HCT116 (cell line): ENCODE data around the gene UBQLN4.

Source experiments
- POLR2A ChIP-seq: IDR thresholded peaks from 2 replicates; pipeline ENCODE4 v1.7.0; 2011; ENCODE audit warnings: borderline replicate concordance; ENCODE audit not compliant: insufficient read depth, insufficient read length; ENCODE audit errors: extremely low read depth
- POLR2AphosphoS5 ChIP-seq: IDR thresholded peaks from 2 replicates; pipeline ENCODE4 v1.6.1; 2011; ENCODE audit warnings: mild to moderate bottlenecking, low read depth, low read length, moderate library complexity
- YY1 ChIP-seq: IDR thresholded peaks from 2 replicates; pipeline ENCODE4 v1.6.1; 2011; ENCODE audit warnings: low read length, low read depth, moderate library complexity, mild to moderate bottlenecking; ENCODE audit not compliant: insufficient replicate concordance; ENCODE audit errors: extremely low read depth
- TF ChIP-seq, protein P1 (sequence below): IDR thresholded peaks from 2 replicates; pipeline ENCODE4 v1.6.1; 2011; ENCODE audit warnings: mild to moderate bottlenecking, low read length, moderate library complexity; ENCODE audit not compliant: insufficient replicate concordance; ENCODE audit errors: extremely low read depth
- TF ChIP-seq, protein P2 (sequence below), 3 experiments: fragments of 200-600 bp in 1 of 3; sonication (generic) in 1 of 3; IDR thresholded peaks in 2 of 3; conservative IDR thresholded peaks in 1 of 3; 2 replicates each; pipeline ENCODE4 v1.5.1; 2012 to 2017; ENCODE audit warnings: low read depth in 2 of 3, low read length in 2 of 3, antibody characterized with exemption in 1 of 3, borderline replicate concordance in 1 of 3, control low read depth in 1 of 3, mild to moderate bottlenecking in 1 of 3, mixed read lengths in 1 of 3, mixed run types in 1 of 3, moderate library complexity in 1 of 3; ENCODE audit not compliant: insufficient read depth in 1 of 3

DNA sequence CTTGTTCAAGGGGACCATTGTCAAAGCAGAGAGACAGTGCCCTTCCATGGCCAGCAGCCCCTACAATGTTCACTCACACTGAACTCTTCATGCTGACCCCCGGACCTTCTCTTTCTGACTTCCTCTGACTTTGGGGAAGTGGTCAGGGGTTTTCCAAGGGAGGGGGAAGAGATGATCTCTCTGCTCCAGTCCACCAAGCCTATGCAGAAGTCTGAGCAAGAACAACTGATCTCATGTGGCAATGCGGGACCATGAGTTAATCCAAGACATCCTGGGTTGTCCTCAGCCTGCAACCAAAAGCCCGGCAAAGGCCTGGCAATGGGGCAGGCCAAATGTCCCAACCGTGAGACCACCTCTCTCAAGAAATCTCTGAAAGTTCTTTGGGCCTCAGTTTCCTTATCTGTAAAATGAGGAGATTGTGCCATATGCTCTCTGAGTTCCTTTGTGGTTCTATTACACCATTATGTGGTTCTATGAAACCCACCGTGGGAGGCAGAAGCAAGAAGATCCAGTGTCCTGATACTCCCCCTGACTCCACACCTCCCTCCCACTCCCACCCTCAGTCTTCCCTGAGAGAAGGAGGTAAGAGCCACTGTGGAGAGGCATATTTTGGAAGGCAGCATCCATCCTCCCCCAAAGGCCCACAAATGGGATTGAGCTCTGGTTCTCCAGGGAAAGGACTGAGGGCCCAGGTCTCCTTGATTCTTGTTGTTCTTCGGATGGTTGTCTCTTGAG, 63.4 kb downstream of the UBQLN4 start:
- no peak for TF ChIP-seq POLR2A
- TF ChIP-seq POLR2AphosphoS5, result no peak
- TF ChIP-seq, protein P1, sequence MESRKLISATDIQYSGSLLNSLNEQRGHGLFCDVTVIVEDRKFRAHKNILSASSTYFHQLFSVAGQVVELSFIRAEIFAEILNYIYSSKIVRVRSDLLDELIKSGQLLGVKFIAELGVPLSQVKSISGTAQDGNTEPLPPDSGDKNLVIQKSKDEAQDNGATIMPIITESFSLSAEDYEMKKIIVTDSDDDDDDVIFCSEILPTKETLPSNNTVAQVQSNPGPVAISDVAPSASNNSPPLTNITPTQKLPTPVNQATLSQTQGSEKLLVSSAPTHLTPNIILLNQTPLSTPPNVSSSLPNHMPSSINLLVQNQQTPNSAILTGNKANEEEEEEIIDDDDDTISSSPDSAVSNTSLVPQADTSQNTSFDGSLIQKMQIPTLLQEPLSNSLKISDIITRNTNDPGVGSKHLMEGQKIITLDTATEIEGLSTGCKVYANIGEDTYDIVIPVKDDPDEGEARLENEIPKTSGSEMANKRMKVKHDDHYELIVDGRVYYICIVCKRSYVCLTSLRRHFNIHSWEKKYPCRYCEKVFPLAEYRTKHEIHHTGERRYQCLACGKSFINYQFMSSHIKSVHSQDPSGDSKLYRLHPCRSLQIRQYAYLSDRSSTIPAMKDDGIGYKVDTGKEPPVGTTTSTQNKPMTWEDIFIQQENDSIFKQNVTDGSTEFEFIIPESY, result no peak
- TF ChIP-seq, protein P2, sequence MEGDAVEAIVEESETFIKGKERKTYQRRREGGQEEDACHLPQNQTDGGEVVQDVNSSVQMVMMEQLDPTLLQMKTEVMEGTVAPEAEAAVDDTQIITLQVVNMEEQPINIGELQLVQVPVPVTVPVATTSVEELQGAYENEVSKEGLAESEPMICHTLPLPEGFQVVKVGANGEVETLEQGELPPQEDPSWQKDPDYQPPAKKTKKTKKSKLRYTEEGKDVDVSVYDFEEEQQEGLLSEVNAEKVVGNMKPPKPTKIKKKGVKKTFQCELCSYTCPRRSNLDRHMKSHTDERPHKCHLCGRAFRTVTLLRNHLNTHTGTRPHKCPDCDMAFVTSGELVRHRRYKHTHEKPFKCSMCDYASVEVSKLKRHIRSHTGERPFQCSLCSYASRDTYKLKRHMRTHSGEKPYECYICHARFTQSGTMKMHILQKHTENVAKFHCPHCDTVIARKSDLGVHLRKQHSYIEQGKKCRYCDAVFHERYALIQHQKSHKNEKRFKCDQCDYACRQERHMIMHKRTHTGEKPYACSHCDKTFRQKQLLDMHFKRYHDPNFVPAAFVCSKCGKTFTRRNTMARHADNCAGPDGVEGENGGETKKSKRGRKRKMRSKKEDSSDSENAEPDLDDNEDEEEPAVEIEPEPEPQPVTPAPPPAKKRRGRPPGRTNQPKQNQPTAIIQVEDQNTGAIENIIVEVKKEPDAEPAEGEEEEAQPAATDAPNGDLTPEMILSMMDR (IDR thresholded peaks at IDR 0.05 in 2 of 3, conservative IDR thresholded peaks at IDR 0.05 in 1 of 3; ENCODE audit: borderline replicate concordance in 1 of 3, insufficient read depth in 1 of 3, low read depth in 2 of 3, low read length in 2 of 3), result no peak
- no peak for TF ChIP-seq YY1
